HG03103 (cell line): ENCODE results near the gene EPHB3.

Experiments used
- ATAC-seq: cut with Tn5 transposase; IDR thresholded peaks from one replicate; pipeline ENCODE4 v1.9.1; 2021; ENCODE audit warnings: low read depth; ENCODE audit not compliant: unreplicated experiment

EPHB3 gene

DNA sequence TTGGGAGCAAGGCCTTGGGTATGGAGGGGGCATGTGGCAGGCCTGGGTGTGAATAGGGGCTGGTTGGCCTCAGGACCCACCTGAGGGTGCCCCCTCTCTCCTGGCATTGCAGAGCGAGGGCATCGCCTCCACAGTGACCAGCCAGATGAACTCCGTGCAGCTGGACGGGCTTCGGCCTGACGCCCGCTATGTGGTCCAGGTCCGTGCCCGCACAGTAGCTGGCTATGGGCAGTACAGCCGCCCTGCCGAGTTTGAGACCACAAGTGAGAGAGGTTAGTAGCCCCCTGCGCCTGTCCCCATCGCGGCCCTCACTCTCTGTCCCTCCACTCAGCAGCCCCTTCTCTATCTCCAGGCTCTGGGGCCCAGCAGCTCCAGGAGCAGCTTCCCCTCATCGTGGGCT lies 16.0 kb downstream of the EPHB3 start:
- no peak for ATAC-seq

DNA sequence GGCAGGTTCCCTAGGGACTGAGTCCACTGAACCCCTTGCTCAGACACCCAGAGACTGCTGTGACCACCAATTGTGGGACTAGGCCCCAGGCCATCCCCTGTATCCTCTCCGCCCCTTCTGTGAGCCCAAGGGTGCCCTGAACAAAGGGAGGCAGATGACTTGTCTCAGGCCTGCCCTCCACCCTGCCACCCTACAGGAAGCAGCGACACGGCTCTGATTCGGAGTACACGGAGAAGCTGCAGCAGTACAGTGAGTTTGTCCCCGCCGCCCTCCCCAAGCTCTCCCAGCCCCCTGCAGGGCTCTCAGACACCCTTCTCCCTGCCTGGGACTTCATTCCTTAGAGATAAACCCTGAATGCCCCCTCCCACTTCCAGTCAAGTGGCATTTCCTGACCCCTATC lies 16.6 kb downstream of the EPHB3 start:
- ATAC-seq: no peak

DNA sequence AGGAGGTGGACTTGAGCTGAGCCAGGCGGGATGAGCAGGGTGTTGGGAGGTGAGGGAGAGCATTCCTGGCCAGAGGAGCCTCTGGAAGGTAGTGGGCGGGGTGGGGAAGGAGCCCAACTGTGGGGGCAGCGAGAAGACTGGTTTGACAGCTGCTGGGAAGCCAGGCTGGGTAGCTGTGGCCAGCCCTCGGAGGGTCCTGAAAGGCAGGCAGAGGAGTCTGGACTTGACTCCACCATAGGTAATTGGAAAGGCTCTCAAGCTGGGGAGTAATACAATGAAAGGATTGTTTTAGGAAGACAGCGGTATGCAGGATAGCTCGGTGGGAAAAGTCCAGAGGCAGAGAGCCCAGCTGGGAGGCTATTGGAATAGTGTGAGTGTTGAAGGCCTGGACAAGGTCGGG lies 17.2 kb downstream of the EPHB3 start:
- ATAC-seq: no peak

- ATAC-seq: no peak
These were observed 17.9 kb downstream of the EPHB3 start for GRCh38 chr3:184579513-184579912.

DNA sequence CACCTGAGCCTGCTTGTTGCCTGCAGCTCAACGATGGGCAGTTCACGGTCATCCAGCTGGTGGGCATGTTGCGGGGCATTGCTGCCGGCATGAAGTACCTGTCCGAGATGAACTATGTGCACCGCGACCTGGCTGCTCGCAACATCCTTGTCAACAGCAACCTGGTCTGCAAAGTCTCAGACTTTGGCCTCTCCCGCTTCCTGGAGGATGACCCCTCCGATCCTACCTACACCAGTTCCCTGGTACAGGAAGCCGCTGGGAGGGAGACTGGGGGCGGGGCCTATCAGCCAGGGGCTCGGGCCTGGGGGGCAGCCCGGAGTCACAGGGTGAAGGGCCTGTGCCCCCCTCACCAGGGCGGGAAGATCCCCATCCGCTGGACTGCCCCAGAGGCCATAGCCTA lies 18.8 kb downstream of the EPHB3 start:
- no peak for ATAC-seq

- no peak for ATAC-seq
These were observed 19.8 kb downstream of the EPHB3 start for GRCh38 chr3:184581331-184581855.

GRCh38 chr3:184582646-184583577 lies 21.3 kb downstream of the EPHB3 start:
- ATAC-seq: no peak

- no peak for ATAC-seq
These were observed 22.2 kb downstream of the EPHB3 start for GRCh38 chr3:184583578-184584451.

DNA sequence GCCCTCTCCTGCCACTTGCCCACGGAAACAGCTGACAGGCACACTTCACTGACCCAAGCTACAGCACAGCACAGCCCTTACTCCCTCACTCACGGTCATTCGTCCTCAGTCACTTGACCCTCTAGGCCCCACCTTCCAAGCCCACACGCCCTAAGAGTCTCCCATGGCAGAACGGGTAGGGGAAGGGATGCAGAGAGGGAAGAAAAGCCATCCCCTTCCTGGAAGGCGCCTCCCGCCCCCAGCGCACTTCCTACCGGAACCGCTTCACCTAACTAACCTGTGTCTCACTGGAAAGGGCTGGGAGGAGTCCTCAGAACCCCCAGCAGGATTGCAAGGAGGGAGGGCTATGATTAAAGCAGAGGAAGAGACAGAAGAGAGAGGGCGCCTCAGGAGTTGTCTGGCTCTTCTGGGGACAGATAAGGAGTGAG lies 22.9 kb downstream of the EPHB3 start:
- no peak for ATAC-seq

DNA sequence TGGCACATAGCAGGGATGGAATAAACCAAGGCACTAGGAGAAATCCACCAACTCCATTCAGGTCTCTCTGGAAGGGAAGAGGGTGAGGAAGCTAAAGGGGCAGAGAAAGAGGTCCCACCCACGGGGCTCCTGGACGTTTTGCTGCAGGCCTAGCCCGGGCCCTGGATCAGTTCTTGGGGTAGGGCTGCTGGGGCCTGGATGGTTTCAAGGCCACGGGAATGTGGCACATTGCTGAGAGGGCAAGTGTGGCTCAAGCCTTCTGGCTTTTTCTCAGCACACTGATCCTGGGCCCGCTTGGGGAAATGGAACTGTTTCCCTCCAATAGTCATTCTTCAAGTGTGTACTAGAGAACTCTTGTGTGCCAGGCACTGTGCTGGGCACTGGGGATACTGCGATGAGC lies 24.0 kb downstream of the EPHB3 start:
- ATAC-seq: no peak

DNA sequence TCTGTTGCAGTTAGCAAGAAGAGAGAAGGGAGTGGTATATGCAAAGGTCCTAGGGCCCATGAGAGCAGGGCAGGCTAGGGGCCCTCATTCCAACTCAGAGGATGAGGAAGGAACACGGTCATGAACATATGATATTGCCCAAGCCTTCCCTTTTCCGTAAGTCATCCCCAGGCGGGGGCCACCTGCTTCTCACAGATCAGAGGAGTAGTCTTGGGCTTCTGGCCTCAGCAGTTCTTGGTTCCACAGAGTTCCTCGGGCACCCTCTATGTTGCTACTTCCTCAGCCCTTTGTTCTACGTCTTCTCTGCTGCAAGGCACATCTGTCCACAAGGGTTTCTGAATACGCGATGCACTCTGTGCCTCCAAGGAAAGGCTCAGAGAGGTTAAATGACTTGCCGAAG lies 25.3 kb downstream of the EPHB3 start:
- no peak for ATAC-seq

DNA sequence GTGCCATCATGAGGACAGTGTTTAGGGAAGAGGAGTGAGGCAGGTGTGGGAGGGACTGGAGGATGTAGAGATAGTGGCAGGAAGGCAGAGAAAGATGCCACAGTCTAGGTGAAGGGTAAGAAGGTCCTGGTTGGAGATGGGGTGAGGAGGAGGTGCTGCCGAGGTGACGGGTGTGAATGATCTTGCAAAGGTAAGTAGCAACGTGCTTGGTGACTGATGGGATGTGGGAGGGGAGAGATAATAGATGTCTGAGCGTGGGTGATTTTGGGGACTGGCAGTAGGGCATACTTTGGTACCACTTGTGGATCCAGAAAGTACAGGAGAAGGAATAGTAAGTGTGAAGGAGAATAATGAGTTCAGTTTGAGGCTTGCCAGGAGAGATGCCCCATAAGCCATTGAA lies 27.2 kb downstream of the EPHB3 start:
- ATAC-seq: no peak

DNA sequence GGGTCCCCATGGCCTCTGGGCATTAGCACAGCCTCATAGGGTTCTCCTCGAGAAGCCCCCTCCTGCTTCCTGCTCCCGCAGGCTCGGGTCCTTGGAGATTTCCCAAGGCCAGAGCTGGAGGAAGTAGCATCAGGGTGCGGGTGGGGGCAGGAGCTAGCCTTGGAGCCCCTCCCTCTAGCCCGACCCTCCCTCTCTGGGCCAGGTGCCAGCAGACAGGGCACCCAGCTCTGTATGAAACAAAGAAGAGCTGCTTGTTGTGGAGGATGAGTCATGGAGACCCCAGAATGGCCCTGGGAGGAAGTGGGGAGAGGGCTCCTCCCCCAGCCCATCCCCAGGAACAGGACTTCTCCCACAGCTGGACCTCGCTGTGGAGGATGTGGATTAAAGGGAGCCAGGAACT lies 29.2 kb downstream of the EPHB3 start:
- no peak for ATAC-seq

DNA sequence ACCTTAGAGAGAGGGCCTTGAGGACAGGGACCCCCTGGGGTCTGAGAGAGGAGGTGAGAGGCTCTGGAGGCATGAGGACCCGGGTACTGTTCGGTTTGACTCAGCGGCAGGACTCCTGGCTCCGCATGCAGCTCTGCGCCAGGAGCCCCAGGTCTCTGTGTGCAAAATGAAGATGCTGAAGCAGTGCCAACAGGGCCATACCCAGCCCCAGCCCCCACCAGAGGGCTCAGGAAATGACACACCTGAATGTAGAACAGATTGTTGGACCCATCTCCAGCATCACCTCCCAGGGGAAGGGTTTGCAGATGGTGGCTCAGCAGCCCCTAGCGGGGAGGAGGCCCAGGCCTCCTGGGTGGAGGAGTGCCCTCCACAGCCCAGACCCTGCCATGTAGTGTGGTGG lies 30.2 kb downstream of the EPHB3 start:
- no peak for ATAC-seq

- no peak for ATAC-seq
These were observed 31.0 kb downstream of the EPHB3 start for GRCh38 chr3:184592371-184593219.

- ATAC-seq: no peak
These were observed 31.8 kb downstream of the EPHB3 start for GRCh38 chr3:184593220-184593927.

DNA sequence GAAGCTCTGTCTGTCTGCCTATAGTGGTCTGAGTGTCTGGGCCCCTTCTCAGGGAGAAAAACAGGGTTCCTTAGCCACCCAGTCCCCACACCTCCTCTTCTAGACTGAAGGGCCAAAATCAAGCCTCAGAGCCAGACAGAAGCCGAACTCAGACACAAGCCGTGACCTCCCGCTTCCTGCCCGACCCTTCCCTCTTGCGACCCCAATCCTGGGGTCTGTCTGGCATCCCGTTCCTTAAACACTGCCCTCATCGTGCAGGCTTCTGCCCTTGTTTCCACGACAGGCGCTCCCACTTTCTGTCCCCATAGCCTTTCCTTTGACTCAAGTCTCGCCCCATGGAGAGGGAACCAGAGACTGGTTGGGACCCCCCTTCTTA lies 32.3 kb downstream of the EPHB3 start:
- no peak for ATAC-seq

GRCh38 chr3:184594371-184595001 lies 32.9 kb downstream of the EPHB3 start:
- no peak for ATAC-seq

GRCh38 chr3:184595726-184596125 lies 34.1 kb downstream of the EPHB3 start:
- ATAC-seq: no peak
